HG02588 (cell line): Measurements from ENCODE around the gene DOK5.

Experiments
- ATAC-seq: cut with Tn5 transposase; IDR thresholded peaks from one replicate; pipeline ENCODE4 v1.9.1; 2021; ENCODE audit warnings: mild to moderate bottlenecking, moderate library complexity; ENCODE audit not compliant: unreplicated experiment

DOK5 gene

DNA sequence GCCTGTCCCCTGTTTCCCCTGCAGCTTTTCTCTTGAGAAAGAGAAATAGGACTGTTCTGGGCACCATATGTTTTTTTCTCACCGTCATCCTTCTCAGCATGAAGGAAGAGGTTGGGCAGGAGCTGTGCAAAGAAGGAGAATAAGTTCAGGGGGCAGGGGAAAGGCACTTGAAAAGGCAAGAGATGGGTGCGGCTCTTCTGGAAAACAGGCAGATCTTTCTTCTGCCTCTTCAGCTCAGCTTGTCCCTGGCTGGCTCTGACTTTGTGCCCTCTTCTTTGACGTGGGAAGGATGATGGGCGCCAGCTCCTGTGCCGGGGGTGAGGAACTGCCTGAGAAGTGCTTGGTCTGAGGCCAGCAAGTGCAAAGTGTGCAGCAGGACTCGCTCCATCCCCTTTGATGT lies 206.5 kb downstream of the DOK5 start:
- ATAC-seq = no peak

- no peak for ATAC-seq
Measured at GRCh38 chr20:54688476-54688875, 213.1 kb downstream of the DOK5 start.

GRCh38 chr20:54690323-54690722 lies 214.9 kb downstream of the DOK5 start:
- ATAC-seq = no peak

- ATAC-seq = no peak
Measured at GRCh38 chr20:54691327-54691726, 215.9 kb downstream of the DOK5 start.

GRCh38 chr20:54692168-54692887 lies 216.9 kb downstream of the DOK5 start:
- no peak for ATAC-seq

- ATAC-seq = no peak
Measured at GRCh38 chr20:54694516-54694915, 219.1 kb downstream of the DOK5 start.

GRCh38 chr20:54698373-54698772 lies 223.0 kb downstream of the DOK5 start:
- no peak for ATAC-seq
